DND-41 (cell line): ENCODE measurements around the gene PHF19.

Source experiments
- ATAC-seq: fragments of 200-7000 bp; cut with Tn5 transposase; 3 replicates; pipeline ENCODE4 v1.9.1; 2021; ENCODE audit warnings: low read depth; ENCODE audit not compliant: insufficient read depth
- DNase-seq: peaks from one replicate; pipeline ENCODE4 v3.0.0-alpha.2; 2020
- H2AFZ ChIP-seq: 2 replicates; pipeline ENCODE4 v1.6.0; 2012; ENCODE audit warnings: low read depth, low read length
- H3K27ac ChIP-seq: 2 replicates; pipeline ENCODE4 v1.5.1; 2012; ENCODE audit warnings: low read length, inconsistent platforms
- H3K27me3 ChIP-seq: fragments of 200-600 bp; sonication (generic); 2 replicates; pipeline ENCODE4 v1.6.0; 2012; ENCODE audit warnings: low read length, mild to moderate bottlenecking, inconsistent platforms; ENCODE audit not compliant: insufficient read depth, poor library complexity
- H3K36me3 ChIP-seq: 2 replicates; pipeline ENCODE4 v1.5.1; 2012; ENCODE audit warnings: low read length, inconsistent platforms; ENCODE audit not compliant: insufficient read depth
- H3K4me1 ChIP-seq: 2 replicates; pipeline ENCODE4 v1.5.1; 2012; ENCODE audit warnings: mild to moderate bottlenecking, low read length; ENCODE audit not compliant: insufficient read depth
- H3K4me2 ChIP-seq: 2 replicates; pipeline ENCODE4 v1.6.0; 2012; ENCODE audit warnings: mild to moderate bottlenecking, moderate library complexity, low read length, inconsistent platforms; ENCODE audit not compliant: insufficient read depth
- H3K4me3 ChIP-seq, 2 experiments: fragments of 200-600 bp in 1 of 2; shearing (Covaris generic) in 1 of 2; 2 replicates each; pipeline ENCODE4 v1.5.1; 2012 to 2016; ENCODE audit warnings: inconsistent platforms in 2 of 2, low read length in 2 of 2, mild to moderate bottlenecking in 2 of 2, low read depth in 1 of 2, moderate library complexity in 1 of 2
- H3K79me2 ChIP-seq: 2 replicates; pipeline ENCODE4 v1.6.0; 2012; ENCODE audit warnings: low read length, inconsistent platforms; ENCODE audit not compliant: insufficient read depth
- H3K9ac ChIP-seq: 2 replicates; pipeline ENCODE4 v1.6.0; 2012; ENCODE audit warnings: low read depth, mild to moderate bottlenecking, inconsistent platforms, low read length, moderate library complexity
- H3K9me3 ChIP-seq: 2 replicates; pipeline ENCODE4 v1.5.1; 2012; ENCODE audit warnings: low read length, moderate library complexity, mild to moderate bottlenecking, inconsistent platforms; ENCODE audit not compliant: insufficient read depth, severe bottlenecking
- H4K20me1 ChIP-seq: 2 replicates; pipeline ENCODE4 v1.6.0; 2012; ENCODE audit warnings: low read length; ENCODE audit not compliant: insufficient read depth
- CTCF ChIP-seq: IDR thresholded peaks from 2 replicates; pipeline ENCODE4 v1.5.1; 2012; ENCODE audit warnings: borderline replicate concordance, low read length, moderate library complexity, mild to moderate bottlenecking; ENCODE audit not compliant: poor library complexity, severe bottlenecking; ENCODE audit errors: extremely low read depth
- EZH2 ChIP-seq: IDR thresholded peaks from 3 replicates; pipeline ENCODE4 v1.6.1; 2012; ENCODE audit warnings: borderline replicate concordance, low read depth, mild to moderate bottlenecking, moderate library complexity, low read length, inconsistent platforms; ENCODE audit not compliant: severe bottlenecking

Gene PHF19

GRCh38 chr9:120845255-120845654 lies 31.7 kb downstream of the PHF19 start:
- peaks cover 64% of the 10 kb centered on the region for H3K79me2 ChIP-seq
- H3K36me3 ChIP-seq: peaks cover 57% of the 10 kb centered on the region
- ATAC-seq: no peak
- no peaks in the 10 kb centered on the region for H3K9me3 ChIP-seq
- no peaks in the 10 kb centered on the region for H3K27me3 ChIP-seq
- H3K4me3 ChIP-seq: no peak overlapping the region
- no peak overlapping the region for H2AFZ ChIP-seq
- TF ChIP-seq CTCF: no peak
- TF ChIP-seq EZH2: no peak
- no peak overlapping the region for H3K27ac ChIP-seq
- no peak for DNase-seq
- H4K20me1 ChIP-seq: no peaks in the 10 kb centered on the region
- H3K9ac ChIP-seq: no peak overlapping the region
- H3K4me1 ChIP-seq: peaks cover 34% of the 10 kb centered on the region
- no peak overlapping the region; the same call in 1 of the 2 replicates for H3K4me2 ChIP-seq

GRCh38 chr9:120842685-120843485 lies 34.1 kb downstream of the PHF19 start, which contains the start of gene PSMD5:
PSMD5 (minus strand) TSS chr9:120842922; CDS start chr9:120842909, 13 bp downstream.
- Histone ChIP-seq H3K9ac (peak within 1 kb of the TSS; percentile 76), H3K27ac (peak within 1 kb of the TSS; percentile 96), H2AFZ (peak within 1 kb of the TSS; percentile 93), H3K79me2 (peaks cover 86% of the 10 kb centered on the region), H3K4me3 (peak within 1 kb of the TSS; percentile 53 to 63), H3K36me3 (peaks cover 42% of the 10 kb centered on the region), H4K20me1 (peaks cover 4% of the 10 kb centered on the region; the same call in 1 of the 2 replicates), H3K9me3 (no peaks in the 10 kb centered on the region), H3K27me3 (no peaks in the 10 kb centered on the region), H3K4me1 (peaks cover 40% of the 10 kb centered on the region), H3K4me2 (peak within 1 kb of the TSS; percentile 93)
- ATAC-seq: peak; percentile 99
- DNase-seq: peak; percentile 98
- TF ChIP-seq EZH2: no peak

- Histone ChIP-seq H3K27ac (peak overlapping the region; percentile 96), H3K9ac (peak overlapping the region; percentile 76), H3K27me3 (no peaks in the 10 kb centered on the region), H4K20me1 (peaks cover 4% of the 10 kb centered on the region; the same call in 1 of the 2 replicates), H2AFZ (peak overlapping the region; percentile 93), H3K79me2 (peaks cover 93% of the 10 kb centered on the region), H3K36me3 (peaks cover 36% of the 10 kb centered on the region), H3K9me3 (no peaks in the 10 kb centered on the region), H3K4me3 (peak overlapping the region; percentile 53 to 63), H3K4me2 (peak overlapping the region; percentile 93), H3K4me1 (peaks cover 40% of the 10 kb centered on the region)
- DNase-seq (no peak), ATAC-seq (peak; percentile 9)
- no peak for TF ChIP-seq EZH2
These were observed 34.9 kb downstream of the PHF19 start for GRCh38 chr9:120841930-120842684.

- Histone ChIP-seq H2AFZ (no peak overlapping the region), H3K79me2 (peaks cover 76% of the 10 kb centered on the region), H3K9ac (no peak overlapping the region), H3K27ac (no peak overlapping the region; the same call in 1 of the 2 replicates), H3K4me2 (0 out of 2 replicates have a peak overlapping the region, but pooled peaks have one; percentile 7), H4K20me1 (peaks cover 4% of the 10 kb centered on the region; the same call in 1 of the 2 replicates), H3K4me3 (no peak overlapping the region), H3K4me1 (peaks cover 27% of the 10 kb centered on the region), H3K27me3 (no peaks in the 10 kb centered on the region), H3K36me3 (peaks cover 15% of the 10 kb centered on the region), H3K9me3 (no peaks in the 10 kb centered on the region)
- DNase-seq (no peak), ATAC-seq (no peak)
- TF ChIP-seq CTCF (no peak), EZH2 (no peak)
These were observed 37.8 kb downstream of the PHF19 start for GRCh38 chr9:120839146-120839545.
